Transverse colon (tissue), 4 donors: ENCODE data around the gene ZC3H14. TPM values are rescaled to one million over a fixed set of nuclear protein-coding genes. Genes with fewer than 3 reads are reported as not detected.

Experiments
- DNase-seq: peaks from one replicate; pipeline ENCODE4 v3.0.0-alpha.2; 2019
- H3K27ac ChIP-seq, 4 donors: fragments of 200-600 bp; sonication (generic); 2 replicates each; pipeline ENCODE4 v1.5.1; 2016 to 2018; ENCODE audit warnings: inconsistent platforms in 4 of 4
- H3K27me3 ChIP-seq: fragments of 200-600 bp; sonication (generic); 2 replicates; pipeline ENCODE4 v1.5.1; 2017; ENCODE audit warnings: inconsistent platforms
- H3K36me3 ChIP-seq, 4 donors: fragments of 200-600 bp; sonication (generic); 2 replicates each; pipeline ENCODE4 v1.5.1; 2017 to 2019; ENCODE audit warnings: inconsistent platforms in 4 of 4
- H3K4me1 ChIP-seq, 4 donors: fragments of 200-600 bp; sonication (generic); 2 replicates each; pipeline ENCODE4 v1.5.1; 2017 to 2020; ENCODE audit warnings: inconsistent platforms in 4 of 4
- H3K4me3 ChIP-seq, 4 donors: fragments of 200-600 bp; sonication (generic); 1 replicate in 1 of 4; 2 replicates in 3 of 4; pipeline versions ENCODE4 v1.5.1 to v1.6.1; 2017 to 2019; ENCODE audit warnings: inconsistent platforms in 4 of 4
- H3K9me3 ChIP-seq, 2 donors: fragments of 200-600 bp; sonication (generic); 2 replicates each; pipeline ENCODE4 v1.5.1; 2017 to 2019; ENCODE audit warnings: inconsistent platforms in 2 of 2
- EP300 ChIP-seq: sonication (generic); formaldehyde crosslinking; IDR thresholded peaks from one replicate; pipeline ENCODE4 v1.6.1; 2017; ENCODE audit warnings: antibody characterized with exemption, low read depth
- POLR2A ChIP-seq: fragments of 450-650 bp; IDR thresholded peaks from one replicate; pipeline ENCODE4 v1.6.1; 2016; ENCODE audit warnings: antibody characterized with exemption, mild to moderate bottlenecking, moderate library complexity
- POLR2AphosphoS5 ChIP-seq, 3 donors: sonication (generic); formaldehyde crosslinking; IDR thresholded peaks; one replicate each; pipeline ENCODE4 v1.6.1; 2016; ENCODE audit warnings: antibody characterized with exemption in 3 of 3
- WGBS, 2 donors: methylation state at CpG; one replicate each; pipeline ENCODE4 v1.1.5; 2018; ENCODE audit warnings: low coverage in 1 of 2; 5-methylcytosine and 5-hydroxymethylcytosine counted together
- in situ Hi-C, 4 donors: fragments of 200-750 bp; cut with MboI; loops; one replicate each; pipeline versions ENCODE4 v1.15.0 to v1.15.1; 2017; ENCODE audit warnings: low sequenced_read_pairs in 3 of 4, low pct_ligation_motif_present in 1 of 4, low pct_unique_long_range_greater_than_20kb in 1 of 4
- intact Hi-C: fragments of 100-400 bp; cut with DNase I; formaldehyde crosslinking; loops from one replicate; pipeline ENCODE4 v1.15.1; 2023; ENCODE audit warnings: low total_unique reads
- total RNA-seq, 4 donors: library from RNA; depleted of rRNA; stranded (reverse); fragments of >200 nt; gene quantifications; one replicate each; pipeline ENCODE4 v1.1.0, GENCODE V29; 2016
- TF ChIP-seq, protein P1 (sequence below), 5 experiments: fragments of 200-600 bp in 3 of 5; fragments of 450-650 bp in 2 of 5; sonication (generic) in 3 of 5; IDR thresholded peaks; 1 replicate in 2 of 5; 2 replicates in 3 of 5; pipeline ENCODE4 v1.5.1; 2016 to 2017; ENCODE audit warnings: antibody characterized with exemption in 5 of 5, inconsistent platforms in 3 of 5, mild to moderate bottlenecking in 2 of 5, moderate library complexity in 1 of 5

The ZC3H14 gene
- total RNA-seq, 4 donors from 2014 or later: 29.9 to 103 (median 81.0) TPM

DNA sequence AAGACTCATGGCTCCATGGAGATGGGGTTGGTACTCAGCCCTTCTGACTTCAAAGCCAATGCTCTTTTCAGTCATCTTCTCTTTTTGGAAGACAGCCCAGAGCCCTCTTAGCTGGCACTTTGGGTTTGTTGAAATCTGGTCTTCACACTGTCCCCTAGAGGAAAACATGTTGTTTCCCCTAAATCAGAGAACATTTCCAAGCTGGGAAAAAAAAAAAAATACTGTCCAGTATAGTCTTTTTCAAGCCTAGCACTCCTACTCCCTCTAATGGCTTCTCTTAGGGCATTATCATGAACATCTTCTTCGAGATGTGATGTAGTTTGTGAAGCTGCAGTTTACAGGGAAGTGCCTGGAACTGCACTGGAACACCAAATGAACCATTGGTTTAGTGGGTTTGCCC lies 3.0 kb upstream of the ZC3H14 start:
- in situ Hi-C loops: loop anchor here in 3 of 4 donors (5.0 to 25.0 kb wide), 3 partner anchors 65 to 373 kb away; no protein-coding TSS in a partner anchor
- intact Hi-C loops: no loop called here
- DNase-seq: no peak
- Histone ChIP-seq H3K36me3 (no peaks in the 10 kb centered on the region), H3K4me3 (no peak overlapping the region), H3K9me3 (no peaks in the 10 kb centered on the region), H3K27me3 (peaks cover 5% of the 10 kb centered on the region), H3K4me1 (peaks cover 6 to 23% (median 17%) of the 10 kb centered on the region in 4 donors), H3K27ac (no peak overlapping the region)
- no peak for TF ChIP-seq POLR2AphosphoS5 (IDR thresholded peaks at IDR 0.05)
- TF ChIP-seq, protein P1, sequence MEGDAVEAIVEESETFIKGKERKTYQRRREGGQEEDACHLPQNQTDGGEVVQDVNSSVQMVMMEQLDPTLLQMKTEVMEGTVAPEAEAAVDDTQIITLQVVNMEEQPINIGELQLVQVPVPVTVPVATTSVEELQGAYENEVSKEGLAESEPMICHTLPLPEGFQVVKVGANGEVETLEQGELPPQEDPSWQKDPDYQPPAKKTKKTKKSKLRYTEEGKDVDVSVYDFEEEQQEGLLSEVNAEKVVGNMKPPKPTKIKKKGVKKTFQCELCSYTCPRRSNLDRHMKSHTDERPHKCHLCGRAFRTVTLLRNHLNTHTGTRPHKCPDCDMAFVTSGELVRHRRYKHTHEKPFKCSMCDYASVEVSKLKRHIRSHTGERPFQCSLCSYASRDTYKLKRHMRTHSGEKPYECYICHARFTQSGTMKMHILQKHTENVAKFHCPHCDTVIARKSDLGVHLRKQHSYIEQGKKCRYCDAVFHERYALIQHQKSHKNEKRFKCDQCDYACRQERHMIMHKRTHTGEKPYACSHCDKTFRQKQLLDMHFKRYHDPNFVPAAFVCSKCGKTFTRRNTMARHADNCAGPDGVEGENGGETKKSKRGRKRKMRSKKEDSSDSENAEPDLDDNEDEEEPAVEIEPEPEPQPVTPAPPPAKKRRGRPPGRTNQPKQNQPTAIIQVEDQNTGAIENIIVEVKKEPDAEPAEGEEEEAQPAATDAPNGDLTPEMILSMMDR (IDR thresholded peaks at IDR 0.05): peak; percentile 25 to 35 (median 29)
- no peak for TF ChIP-seq POLR2A
- 0 to 3% methylated on average over 1 of the region's 1 CpG for WGBS, 2 donors

DNA sequence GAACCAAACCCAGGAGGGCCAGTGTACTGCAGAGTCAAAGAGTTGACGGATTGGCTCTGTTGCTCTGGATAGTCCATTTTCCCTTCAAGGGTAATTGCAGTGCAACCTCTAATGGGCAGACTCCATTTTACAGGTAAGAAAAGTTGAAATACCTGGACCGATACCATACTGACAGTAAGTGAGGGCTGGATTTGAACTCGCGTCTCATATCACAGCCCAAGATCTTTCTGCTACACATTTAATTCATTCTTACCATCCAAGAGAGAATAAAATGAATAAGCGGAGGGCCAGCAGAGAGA lies 356 bp upstream of the ZC3H14 start:
- peaks cover 6 to 25% (median 14%) of the 10 kb centered on the region in 4 donors for H3K4me1 ChIP-seq
- WGBS, 2 donors: 23 to 57% methylated on average over 1 to 5 of the region's 5 CpGs
- TF ChIP-seq, protein P1 (IDR thresholded peaks at IDR 0.05): no peak
- TF ChIP-seq POLR2AphosphoS5 (IDR thresholded peaks at IDR 0.05): no peak
- no peak for TF ChIP-seq EP300
- TF ChIP-seq POLR2A: no peak
- no peaks in the 10 kb centered on the region for H3K27me3 ChIP-seq
- DNase-seq: no peak
- H3K36me3 ChIP-seq: no peaks in the 10 kb centered on the region
- in situ Hi-C loops: loop anchor here in 3 of 4 donors (5.0 to 25.0 kb wide), 3 partner anchors 68 to 375 kb away; no protein-coding TSS in a partner anchor
- no peaks in the 10 kb centered on the region for H3K9me3 ChIP-seq
- intact Hi-C loops: no loop called here
- peak overlapping the region; percentile 59 to 94 (median 92) for H3K4me3 ChIP-seq
- peak overlapping the region; percentile 95 to 98 (median 97) for H3K27ac ChIP-seq

DNA sequence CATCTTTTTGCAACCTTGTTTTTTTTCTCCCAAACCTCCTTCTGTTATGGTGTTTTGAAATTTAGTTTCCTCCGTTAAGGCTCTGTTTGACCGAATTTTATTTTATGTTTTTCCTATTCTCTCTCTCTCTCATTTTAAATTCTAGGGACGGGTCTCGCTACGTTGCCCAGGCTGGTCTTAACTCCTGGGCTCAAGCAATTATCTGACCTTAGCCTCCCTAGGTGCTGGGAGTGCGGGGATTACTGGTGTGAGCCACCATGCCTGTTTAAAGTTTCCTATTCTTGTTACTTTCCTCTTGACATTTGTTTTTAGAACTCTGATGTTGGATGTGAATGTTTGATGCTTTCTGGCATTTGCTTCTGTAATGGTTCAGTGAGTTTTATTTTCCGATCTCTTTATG lies 1.0 kb downstream of the ZC3H14 start:
- Histone ChIP-seq H3K9me3 (no peaks in the 10 kb centered on the region), H3K4me3 (peak overlapping the region; percentile 59 to 94 (median 92)), H3K36me3 (peaks cover 0 to 10% (median 5%) of the 10 kb centered on the region in 4 donors), H3K27me3 (no peaks in the 10 kb centered on the region), H3K4me1 (peaks cover 6 to 25% (median 14%) of the 10 kb centered on the region in 4 donors), H3K27ac (peak overlapping the region; percentile 95 to 98 (median 97))
- in situ Hi-C loops (loop anchor here in 3 of 4 donors (5.0 to 25.0 kb wide), 3 partner anchors 69 to 377 kb away; no protein-coding TSS in a partner anchor), intact Hi-C loops (no loop called here)
- WGBS, 2 donors: 7 to 14% methylated on average over 6 to 7 of the region's 7 CpGs
- TF ChIP-seq, protein P1 (IDR thresholded peaks at IDR 0.05): no peak
- TF ChIP-seq EP300 (no peak), POLR2A (no peak), POLR2AphosphoS5 (IDR thresholded peaks at IDR 0.05) (no peak)
- DNase-seq: no peak

GRCh38 chr14:88565427-88565826 lies 2.6 kb downstream of the ZC3H14 start:
- no peak for DNase-seq
- Histone ChIP-seq H3K4me1 (peaks cover 6 to 25% (median 14%) of the 10 kb centered on the region in 4 donors), H3K27ac (no peak overlapping the region), H3K27me3 (no peaks in the 10 kb centered on the region), H3K9me3 (no peaks in the 10 kb centered on the region), H3K4me3 (no peak overlapping the region), H3K36me3 (peaks cover 0 to 26% (median 13%) of the 10 kb centered on the region in 4 donors)
- 81 to 86% methylated on average over 4 to 5 of the region's 5 CpGs for WGBS, 2 donors
- in situ Hi-C loops (loop anchor here in 2 of 4 donors (10.0 to 25.0 kb wide), 2 partner anchors 71 to 378 kb away; no protein-coding TSS in a partner anchor), intact Hi-C loops (no loop called here)
- TF ChIP-seq, protein P1 (IDR thresholded peaks at IDR 0.05): no peak
- TF ChIP-seq POLR2A: no peak
- TF ChIP-seq POLR2AphosphoS5 (IDR thresholded peaks at IDR 0.05): no peak
- TF ChIP-seq EP300: no peak
